HL-60/S4 treated with phorbol 12-myristate 13-acetate at 8.2 ng/mL for 4 days and 3 days (cell line): Measurements from ENCODE around the gene KRT3.

Experiments used
- in situ Hi-C: fragments of 300-500 bp; cut with MboI; formaldehyde crosslinking; loops from 2 replicates; pipeline ENCODE4 v1.15.0; 2022; ENCODE audit warnings: low sequenced_read_pairs

Gene KRT3

DNA sequence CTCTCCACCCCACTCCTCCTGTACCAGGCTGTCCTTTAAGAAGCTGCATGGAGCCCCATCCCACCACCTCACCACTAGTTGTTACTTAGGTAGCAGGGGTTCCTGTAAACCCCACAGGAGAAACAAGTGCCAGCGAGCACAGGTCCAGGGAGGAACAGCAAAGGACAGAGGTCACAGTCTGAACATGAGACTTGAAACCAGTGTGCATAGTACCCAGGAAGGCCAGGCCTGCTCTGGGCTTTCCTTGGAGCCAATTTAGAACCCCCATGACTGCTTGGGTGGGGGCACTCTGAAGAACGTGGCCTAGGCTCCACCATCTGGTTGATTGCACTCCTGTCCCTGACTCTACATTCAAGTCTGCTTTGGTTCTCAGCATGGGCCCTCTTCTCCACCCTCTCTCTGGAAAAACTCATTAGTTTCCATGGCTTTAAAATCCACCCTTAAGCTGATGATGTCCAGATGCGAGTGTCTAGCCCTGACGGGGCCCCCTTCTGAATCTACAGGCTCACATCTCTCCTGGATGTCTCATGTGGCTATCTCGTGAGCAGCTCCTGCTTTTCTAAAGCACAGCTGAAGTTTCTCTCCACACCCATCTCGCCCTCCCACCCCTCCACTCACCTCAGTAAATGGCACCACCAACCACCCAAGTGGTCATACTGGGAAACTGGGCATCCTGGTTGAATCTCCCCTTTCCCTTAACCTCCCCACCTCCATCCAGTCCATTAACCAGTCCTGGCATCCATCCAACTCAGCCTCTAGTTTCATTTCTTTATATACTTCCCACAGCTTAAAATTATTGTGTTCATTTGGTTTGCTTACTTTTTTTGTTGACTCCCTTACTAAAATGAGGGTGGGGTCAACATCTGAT is 8.4 kb downstream of the KRT3 start:
- in situ Hi-C loops, result no loop called here

DNA sequence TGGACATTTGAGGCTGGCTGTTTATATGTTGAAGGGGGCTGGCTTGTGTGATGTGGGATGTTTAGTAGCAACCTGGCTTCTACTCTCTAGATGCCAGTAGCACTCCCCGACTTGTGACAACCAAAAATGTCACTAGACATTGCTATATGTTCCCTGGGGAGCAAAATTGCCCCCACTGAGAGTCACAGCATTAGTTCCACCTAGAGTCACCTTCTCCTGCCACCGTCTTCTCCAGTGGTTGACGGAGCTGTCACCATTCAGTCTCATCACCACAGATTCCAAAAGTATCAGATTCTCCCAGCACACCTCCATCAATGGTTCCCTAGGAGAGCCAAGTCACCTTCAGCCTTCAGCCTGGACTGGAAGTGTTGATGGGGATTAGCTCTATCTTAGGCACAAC is 11.0 kb downstream of the KRT3 start:
- in situ Hi-C loops, result no loop called here

DNA sequence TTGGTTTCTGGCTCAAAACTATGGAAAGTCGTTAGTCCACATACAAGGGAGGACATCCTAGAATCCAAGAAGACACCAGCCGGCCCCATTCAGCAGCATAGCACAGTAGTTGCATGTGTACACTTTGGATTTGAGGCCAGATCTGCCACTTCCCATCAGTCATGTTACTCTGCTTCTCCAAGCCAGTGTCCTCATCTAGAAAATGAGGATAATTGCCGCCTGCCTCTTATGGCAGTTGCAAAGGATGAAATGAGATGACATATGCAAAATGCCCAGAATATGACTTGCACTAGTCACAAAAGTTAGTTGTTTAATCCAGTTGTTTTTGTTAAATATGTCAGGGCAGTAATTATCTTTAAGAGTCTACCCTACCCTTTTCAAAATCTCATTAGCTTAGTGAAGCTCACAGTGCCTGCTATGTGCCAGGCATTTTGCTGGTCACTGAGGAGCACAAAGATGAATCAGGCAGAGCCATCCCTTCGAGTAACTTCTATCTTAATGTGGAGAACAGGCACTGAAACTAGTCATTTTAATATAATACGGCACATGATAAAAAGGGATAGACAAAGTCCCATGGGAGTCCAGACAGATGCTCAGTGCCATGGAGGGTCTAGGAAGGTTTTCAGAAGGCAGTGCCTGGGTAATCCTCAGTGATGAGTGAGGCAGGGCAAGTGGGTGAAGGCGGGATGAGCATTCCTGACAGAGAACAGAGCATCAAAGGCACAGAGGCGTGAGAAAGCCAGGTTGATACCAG is 12.2 kb downstream of the KRT3 start:
- in situ Hi-C loops, result no loop called here

DNA sequence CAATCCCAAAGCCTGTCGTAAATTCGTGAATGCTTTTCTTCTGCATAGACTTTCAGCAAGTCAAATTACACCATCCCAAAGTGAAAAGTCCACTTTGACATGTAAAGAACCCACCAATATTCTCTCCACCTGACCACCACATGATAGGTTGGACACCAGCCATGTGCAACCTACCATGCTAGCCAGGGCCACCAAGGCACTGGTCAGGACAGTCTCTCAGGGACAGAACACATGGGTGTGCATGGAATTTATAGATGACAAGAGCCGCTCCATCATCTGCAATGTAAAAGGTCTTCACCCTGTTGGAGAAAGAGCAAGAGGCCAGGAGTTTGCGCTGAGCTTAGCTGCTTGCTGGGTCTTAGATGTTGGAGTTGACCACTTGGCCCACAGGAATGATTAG is 13.4 kb downstream of the KRT3 start:
- in situ Hi-C loops, result no loop called here

DNA sequence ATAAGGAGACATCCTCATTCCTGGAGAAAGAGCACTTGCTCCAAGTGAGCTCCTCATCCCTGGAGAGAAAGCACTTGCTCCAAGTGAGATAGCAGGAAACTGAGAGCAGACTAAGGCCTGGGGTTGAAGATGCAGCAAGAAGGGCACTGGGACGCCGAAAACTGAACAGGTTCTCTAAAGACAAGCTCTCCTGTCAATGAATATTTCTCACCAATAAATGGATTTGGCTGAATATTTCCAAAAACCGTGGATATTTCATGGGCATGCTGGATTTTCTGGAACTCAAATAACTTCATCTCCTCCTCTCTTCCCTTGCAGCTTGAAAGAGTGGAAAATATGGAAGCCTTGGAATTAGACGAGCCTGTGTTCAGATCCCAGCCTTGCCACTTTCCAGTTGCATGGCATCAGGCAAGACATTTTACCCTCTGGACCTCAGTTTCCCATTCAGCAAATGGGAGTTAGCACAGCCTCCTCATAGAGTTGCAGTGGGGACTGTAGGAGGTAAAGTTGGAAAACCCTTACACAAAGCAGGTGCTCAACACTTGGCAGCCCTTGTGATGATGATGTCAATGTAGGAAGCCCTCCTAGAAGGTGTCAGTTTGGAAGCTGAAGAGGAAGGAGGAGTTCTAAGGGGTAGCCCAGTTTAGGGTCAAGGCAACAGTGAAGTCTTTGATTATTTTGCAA is 14.4 kb downstream of the KRT3 start:
- in situ Hi-C loops, result no loop called here

DNA sequence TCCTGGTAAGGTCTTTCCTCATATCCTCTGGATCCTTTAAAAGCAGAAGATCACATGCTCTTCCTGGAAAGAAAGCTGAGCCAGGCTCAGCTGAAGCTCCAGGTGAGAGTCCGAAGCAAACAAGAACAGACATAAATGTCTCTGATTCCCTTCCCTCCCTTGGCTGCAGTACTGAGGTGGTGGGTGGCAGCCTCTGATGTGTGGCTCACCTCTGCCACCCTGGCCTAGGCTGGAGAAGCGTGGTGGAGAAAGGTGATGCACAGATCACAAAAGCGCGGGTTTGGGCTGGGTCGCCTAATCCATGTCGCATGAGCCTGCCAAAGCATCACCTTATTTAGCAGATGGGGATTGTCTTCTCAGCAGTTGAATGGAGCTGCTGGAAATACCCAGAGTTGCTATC is 16.0 kb downstream of the KRT3 start:
- in situ Hi-C loops, result no loop called here

DNA sequence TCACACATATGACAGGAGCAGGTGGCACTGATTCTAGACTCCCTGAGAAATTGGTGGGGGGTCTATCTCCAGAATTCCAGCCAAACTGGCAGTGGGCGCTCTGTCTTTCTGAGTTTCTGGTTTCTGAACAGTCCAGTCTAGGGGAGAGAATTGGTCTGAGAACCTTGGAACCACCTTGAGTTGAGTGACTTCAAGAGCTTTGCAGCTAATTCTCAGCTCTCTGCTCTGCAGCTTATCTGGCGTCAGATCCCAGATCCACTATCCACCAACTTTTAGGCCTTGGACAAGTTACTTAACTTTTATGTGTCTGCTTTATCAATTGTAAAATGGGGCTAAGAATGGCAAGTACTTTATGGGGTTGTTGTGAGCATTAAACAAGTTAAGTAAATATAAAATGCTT is 17.1 kb downstream of the KRT3 start:
- in situ Hi-C loops, result no loop called here

DNA sequence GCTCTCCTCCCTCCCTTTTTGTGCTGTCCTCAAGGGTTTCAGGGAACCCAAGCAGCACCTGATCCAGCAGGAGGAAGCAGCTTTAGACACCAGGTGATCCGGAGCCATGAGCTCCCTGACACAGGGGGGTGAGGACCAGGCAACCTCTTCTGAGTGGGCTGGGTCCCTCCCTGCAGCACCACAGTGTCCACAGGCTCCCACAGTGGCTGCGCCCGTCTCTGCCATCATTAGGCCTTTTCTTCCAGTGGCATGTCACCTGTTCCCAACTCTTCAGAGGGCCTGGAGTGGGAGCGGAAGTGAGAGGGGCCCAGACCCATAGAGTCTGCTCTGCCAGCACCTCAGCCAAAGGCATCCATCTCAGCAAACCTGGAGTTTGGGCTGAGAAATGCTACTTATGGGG is 18.4 kb downstream of the KRT3 start:
- in situ Hi-C loops, result no loop called here

- in situ Hi-C loops, result no loop called here
Observed at GRCh38 chr12:52776913-52777395, 19.0 kb downstream of the KRT3 start, which contains the start of gene KRT76. KRT76 (minus strand) TSS chr12:52777345; CDS start chr12:52777291, 54 bp downstream.

DNA sequence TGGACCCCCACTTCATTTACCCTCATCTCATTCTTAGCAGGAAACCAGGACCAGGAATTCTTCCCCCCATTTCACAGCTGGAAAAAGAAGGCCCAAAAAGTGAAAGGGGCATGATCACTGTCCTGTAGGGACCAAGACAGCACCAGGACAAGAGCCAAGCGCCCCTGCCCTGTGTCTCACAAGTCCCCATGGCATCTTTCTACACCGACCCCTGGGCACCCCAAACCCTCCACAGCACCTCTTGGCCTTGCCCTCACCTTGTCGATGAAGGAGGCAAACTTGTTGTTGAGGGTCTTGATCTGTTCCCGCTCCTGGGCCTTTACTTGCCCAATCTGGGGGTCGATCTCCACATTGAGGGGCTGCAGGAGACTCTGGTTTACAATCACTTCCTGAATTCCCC is 19.5 kb downstream of the KRT3 start:
- in situ Hi-C loops, result no loop called here

DNA sequence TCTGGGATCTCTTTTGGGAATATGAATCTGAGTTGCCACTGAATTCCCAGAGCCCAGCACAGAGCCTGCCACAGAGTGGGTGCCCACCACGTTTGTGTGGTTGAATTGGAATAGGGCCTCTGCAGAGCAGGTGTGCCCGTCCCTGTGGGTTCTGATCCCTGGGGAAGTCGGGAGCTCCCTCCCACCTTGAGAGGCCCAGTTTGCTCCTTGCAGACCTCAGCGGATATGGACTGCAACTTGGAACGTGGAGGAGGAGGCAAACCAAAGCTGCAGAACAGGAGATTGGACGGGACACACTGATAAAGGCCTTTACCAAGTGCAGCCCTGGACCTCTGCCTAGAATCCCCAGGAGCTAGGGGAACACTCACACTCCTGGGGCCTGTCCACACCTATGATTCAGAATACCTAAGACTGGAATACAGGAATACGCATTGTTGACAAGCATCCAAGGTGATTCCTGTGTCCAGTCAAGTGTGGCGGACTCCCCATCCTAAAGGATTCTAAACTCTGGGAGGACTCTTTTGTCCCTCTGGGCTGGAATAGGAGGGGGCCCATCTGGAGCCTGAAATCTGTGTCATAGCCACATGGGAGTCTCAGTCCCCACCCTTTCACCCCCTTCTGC is 21.2 kb downstream of the KRT3 start:
- in situ Hi-C loops, result no loop called here

DNA sequence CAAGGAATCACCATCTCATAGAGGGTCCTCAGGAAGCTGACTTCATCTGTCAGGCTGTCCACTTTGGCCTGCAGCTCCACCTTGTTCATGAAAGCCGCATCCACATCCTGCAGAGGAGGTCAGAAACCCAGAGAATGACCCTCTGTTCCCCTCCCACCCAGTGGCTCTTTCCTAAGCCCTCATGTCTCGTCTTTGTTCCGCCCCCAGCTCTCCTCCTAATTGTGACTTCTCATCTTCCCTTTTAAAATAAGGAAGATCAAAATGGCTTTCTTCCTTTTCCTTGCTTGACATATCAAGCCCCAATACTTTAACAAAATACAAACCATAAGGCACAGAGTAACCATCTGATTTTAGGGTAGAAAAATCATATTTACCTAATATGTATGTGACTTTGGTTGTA is 23.1 kb downstream of the KRT3 start:
- in situ Hi-C loops, result no loop called here

GRCh38 chr12:52772188-52772587 is 23.7 kb downstream of the KRT3 start:
- in situ Hi-C loops, result no loop called here

GRCh38 chr12:52771505-52771904 is 24.4 kb downstream of the KRT3 start:
- in situ Hi-C loops, result no loop called here

GRCh38 chr12:52771088-52771487 is 24.8 kb downstream of the KRT3 start:
- in situ Hi-C loops, result no loop called here

DNA sequence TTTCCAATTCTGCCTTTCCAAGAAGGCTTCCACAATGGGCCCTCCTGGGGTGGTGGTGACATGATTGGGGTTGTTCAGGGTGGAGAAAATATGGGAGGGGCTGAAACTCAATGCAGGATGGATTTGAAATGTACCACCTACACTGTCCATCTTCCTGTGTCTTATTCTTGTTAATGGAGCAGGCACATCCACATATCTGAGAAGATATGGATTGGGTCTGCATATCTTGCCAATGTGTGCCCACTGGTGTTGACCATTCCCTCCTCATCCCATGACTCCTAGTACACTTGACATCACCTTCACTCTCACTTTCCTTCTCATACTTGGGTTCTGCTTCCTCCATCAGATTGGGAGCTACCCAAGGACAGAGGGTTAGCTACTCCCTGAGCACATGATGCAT is 26.0 kb downstream of the KRT3 start:
- in situ Hi-C loops, result no loop called here

GRCh38 chr12:52769354-52769753 is 26.6 kb downstream of the KRT3 start:
- in situ Hi-C loops, result no loop called here

- in situ Hi-C loops, result no loop called here
Observed at GRCh38 chr12:52768479-52769200, 27.3 kb downstream of the KRT3 start.

- in situ Hi-C loops, result no loop called here
Observed at GRCh38 chr12:52767427-52767826, 28.5 kb downstream of the KRT3 start.

DNA sequence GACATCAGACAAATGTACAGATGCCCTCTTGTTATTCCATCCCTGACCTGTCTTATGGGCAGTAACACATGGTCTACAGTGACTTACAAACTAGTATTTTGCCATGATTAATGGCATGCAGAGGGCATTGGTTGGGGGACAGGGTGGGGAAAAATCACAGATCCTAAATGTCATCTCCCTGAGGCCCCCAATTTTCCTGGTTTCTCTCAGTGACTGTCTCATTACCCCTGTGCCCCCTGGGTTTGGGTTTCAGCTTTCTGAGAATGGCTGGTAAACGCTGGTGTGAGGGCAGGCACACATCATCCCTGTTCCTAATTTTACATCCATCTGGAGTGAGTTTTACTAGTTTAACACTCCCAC is 28.9 kb downstream of the KRT3 start:
- in situ Hi-C loops, result no loop called here
